ENCODE measurements around the gene TAF11L5. TPM values are rescaled to one million over a fixed set of nuclear protein-coding genes. Genes with fewer than 3 reads are reported as not detected.

Gene TAF11L5
- total and polyA plus RNA-seq, 2 of the 8 experiments (the other 6 are each of a cell fraction or from before 2014, with no cell fraction given), result not detected

DNA sequence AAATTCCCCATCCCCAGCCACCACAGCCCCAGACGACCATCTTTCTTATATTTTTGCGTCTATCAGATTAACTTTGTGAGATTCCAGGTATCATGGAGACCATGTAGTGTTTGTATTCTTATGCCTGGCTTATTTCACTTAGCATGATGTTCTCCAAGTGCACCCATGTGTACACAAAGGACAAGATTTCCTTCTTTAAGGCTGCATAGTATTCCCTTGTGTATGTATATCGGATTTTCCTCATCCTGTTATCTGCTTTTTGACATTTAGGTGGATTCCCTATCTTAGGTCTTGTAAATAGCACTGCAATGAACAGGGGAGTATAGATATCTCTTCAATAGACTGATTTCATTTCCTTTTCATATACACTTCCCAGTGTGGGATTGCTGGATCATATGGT lies 32.3 kb upstream of the TAF11L5 start:
- no peaks in the 10 kb centered on the region for H3K36me3 ChIP-seq (ENCODE audit: control insufficient read depth in 2 of 4, insufficient read depth in 4 of 4, low read length in 3 of 4)
- POLR2A ChIA-PET (ENCODE audit: partially characterized antibody), result no interaction called here
- TF ChIP-seq PHF8 (conservative IDR thresholded peaks at IDR 0.05; ENCODE audit: low read depth, low read length), result no peak
- TF ChIP-seq E2F6 (IDR thresholded peaks at IDR 0.05), result no peak
- no peak for TF ChIP-seq SIX5 (IDR thresholded peaks at IDR 0.05; ENCODE audit: low read depth, low read length)
- TF ChIP-seq POLR2AphosphoS5 (IDR thresholded peaks at IDR 0.05; ENCODE audit: low read depth, low read length), result no peak
- no peak for TF ChIP-seq TAF7 (optimal IDR thresholded peaks at IDR 0.05; ENCODE audit: borderline replicate concordance, low read depth, low read length)
- peak; percentile 41; the same call in 1 of the 2 replicates for TF ChIP-seq KDM1A (IDR thresholded peaks at IDR 0.05; ENCODE audit: borderline replicate concordance, low read length)
- no peak for TF ChIP-seq TAF1 (IDR thresholded peaks at IDR 0.05; ENCODE audit: low read depth, low read length)

More for the DNA sequence above, 32.3 kb upstream of the TAF11L5 start:
- Histone ChIP-seq H3K27me3 (replicated peaks in 1 of 4; ENCODE audit: control insufficient read depth in 3 of 4, extremely low read depth in 1 of 4, insufficient read depth in 3 of 4, low read length in 3 of 4) (no peaks in the 10 kb centered on the region), H3K4ac (replicated peaks; ENCODE audit: insufficient read length, low read depth, low read length) (no peak overlapping the region), H4K91ac (replicated peaks; ENCODE audit: insufficient read length, low read length) (no peak overlapping the region), H2BK12ac (ENCODE audit: low read depth, low read length) (no peak overlapping the region), H2BK120ac (replicated peaks; ENCODE audit: low read depth, low read length) (no peak overlapping the region), H4K8ac (ENCODE audit: extremely low read depth, insufficient read depth, low read length) (no peak overlapping the region), H3K23me2 (ENCODE audit: low read depth, low read length) (no peaks in the 10 kb centered on the region), H3K9me3 (ENCODE audit: insufficient read depth in 2 of 2, low read depth in 1 of 2, low read length in 1 of 2) (no peaks in the 10 kb centered on the region), H2AK5ac (ENCODE audit: low read depth, low read length) (no peak overlapping the region), H2AFZ (ENCODE audit: low read length) (no peak overlapping the region), H3K9ac (replicated peaks in 1 of 4; ENCODE audit: extremely low read depth in 1 of 4, low read depth in 3 of 4, low read length in 3 of 4) (no peak overlapping the region), H3K23ac (ENCODE audit: insufficient read length) (no peak overlapping the region), H3K4me2 (ENCODE audit: insufficient read depth in 1 of 2, low read depth in 2 of 2, low read length in 2 of 2) (no peak overlapping the region), H3K56ac (replicated peaks; ENCODE audit: insufficient read length, low read depth, low read length) (no peak overlapping the region), H3K4me1 (replicated peaks in 1 of 4; ENCODE audit: control insufficient read depth in 3 of 4, insufficient read depth in 4 of 4, low read length in 3 of 4) (peaks cover 0 to 4% (median 0%) of the 10 kb centered on the region in 4 experiments; a peak in 1 of 7 replicates), H3K79me1 (ENCODE audit: low read depth, low read length) (no peaks in the 10 kb centered on the region), H2BK15ac (ENCODE audit: low read length) (no peak overlapping the region), H4K5ac (ENCODE audit: insufficient read length, low read depth, low read length) (no peak overlapping the region), H3K18ac (ENCODE audit: extremely low read depth, low read length) (no peak overlapping the region), H2BK5ac (ENCODE audit: low read depth, low read length) (no peak overlapping the region), H3K4me3 (ENCODE audit: extremely low read depth in 1 of 4, insufficient read depth in 2 of 4, low read depth in 3 of 4, low read length in 4 of 4) (no peak overlapping the region), H3K79me2 (ENCODE audit: control insufficient read depth in 1 of 2, insufficient read depth in 2 of 2, low read length in 2 of 2) (no peaks in the 10 kb centered on the region), H3K14ac (ENCODE audit: insufficient read length) (no peak overlapping the region), H2BK20ac (ENCODE audit: low read length) (no peak overlapping the region), H4K20me1 (replicated peaks in 1 of 2; ENCODE audit: control insufficient read depth in 1 of 2, insufficient read depth in 2 of 2, low read length in 2 of 2) (no peaks in the 10 kb centered on the region), H3K27ac (ENCODE audit: low read depth, low read length) (no peak overlapping the region)
- CTCF ChIA-PET (ENCODE audit: partially characterized antibody), result no interaction called here
- WGBS, 2 experiments (ENCODE audit: extremely low coverage in 1 of 2, insufficient coverage in 1 of 2, insufficient read length in 1 of 2, insufficient replicate concordance in 2 of 2, low coverage in 1 of 2, low lambda C conversion rate in 2 of 2, missing lambda C conversion rate in 1 of 2), result 94% methylated on average over 3 of the region's 3 CpGs; no CpG with 5 or more reads in 1 of the 2 experiments
- FAIRE-seq, result no peak
- no peak for DNase-seq (ENCODE audit: low read depth in 1 of 2, low spot score in 2 of 2)

Data from H1 (cell line).